Islet precursor cell (in vitro differentiated cells): Measurements from ENCODE around the gene TCFL5.

ENCODE experiments used
- DNase-seq: peaks from one replicate; pipeline ENCODE4 v3.0.0-alpha.2; 2018

The TCFL5 gene

GRCh38 chr20:62861726-62862336, at the start of gene TCFL5:
TCFL5 (minus strand) TSS chr20:62861822; CDS start chr20:62861670, 152 bp downstream.
- peak; percentile 92 for DNase-seq

GRCh38 chr20:62910777-62911497, 49.3 kb upstream of the TCFL5 start:
- no peak for DNase-seq

GRCh38 chr20:62910217-62910766, 48.7 kb upstream of the TCFL5 start:
- DNase-seq: no peak

- DNase-seq: no peak
These were observed 47.6 kb upstream of the TCFL5 start for GRCh38 chr20:62908971-62909791.

GRCh38 chr20:62907384-62908317, 46.0 kb upstream of the TCFL5 start:
- no peak for DNase-seq

- DNase-seq: no peak
These were observed 45.2 kb upstream of the TCFL5 start for GRCh38 chr20:62906647-62907375.

GRCh38 chr20:62906209-62906608, 44.6 kb upstream of the TCFL5 start:
- DNase-seq: no peak

GRCh38 chr20:62905536-62906117, 44.0 kb upstream of the TCFL5 start:
- DNase-seq: no peak

GRCh38 chr20:62902926-62903615, 41.4 kb upstream of the TCFL5 start:
- no peak for DNase-seq

- no peak for DNase-seq
These were observed 40.3 kb upstream of the TCFL5 start for GRCh38 chr20:62901891-62902290.

GRCh38 chr20:62900692-62901584, 39.3 kb upstream of the TCFL5 start:
- DNase-seq: peak; percentile 80

- peak; percentile 92 for DNase-seq
These were observed 38.5 kb upstream of the TCFL5 start for GRCh38 chr20:62900052-62900691.

- no peak for DNase-seq
These were observed 38.0 kb upstream of the TCFL5 start for GRCh38 chr20:62899633-62900051.

- DNase-seq: no peak
These were observed 37.5 kb upstream of the TCFL5 start for GRCh38 chr20:62898970-62899632.

GRCh38 chr20:62898093-62898964, 36.7 kb upstream of the TCFL5 start:
- no peak for DNase-seq

GRCh38 chr20:62897666-62898065, 36.0 kb upstream of the TCFL5 start:
- DNase-seq: no peak

- no peak for DNase-seq
These were observed 34.9 kb upstream of the TCFL5 start for GRCh38 chr20:62896526-62896925.
